A172 (cell line): ENCODE results near the gene ZFP42. TPM values are rescaled to one million over a fixed set of nuclear protein-coding genes. Genes with fewer than 3 reads are reported as not detected.
"Not testable (repeated sequence)": the region's sequence is repeated elsewhere in the genome, so short reads cannot be mapped to it uniquely, and the experiment has no call there.

ENCODE experiments used
- DNase-seq: peaks from one replicate; pipeline ENCODE4 v3.0.0-alpha.2; 2015; ENCODE audit warnings: low spot score
- total RNA-seq: library from RNA; depleted of rRNA; stranded (reverse); fragments of >200 nt; shearing (Covaris generic); gene quantifications from 2 replicates; pipeline ENCODE4 v1.2.3, GENCODE V29; 2014; rRNA removed

ZFP42 gene
- total RNA-seq, 1 experiment from 2014 or later: 0.03 TPM

DNA sequence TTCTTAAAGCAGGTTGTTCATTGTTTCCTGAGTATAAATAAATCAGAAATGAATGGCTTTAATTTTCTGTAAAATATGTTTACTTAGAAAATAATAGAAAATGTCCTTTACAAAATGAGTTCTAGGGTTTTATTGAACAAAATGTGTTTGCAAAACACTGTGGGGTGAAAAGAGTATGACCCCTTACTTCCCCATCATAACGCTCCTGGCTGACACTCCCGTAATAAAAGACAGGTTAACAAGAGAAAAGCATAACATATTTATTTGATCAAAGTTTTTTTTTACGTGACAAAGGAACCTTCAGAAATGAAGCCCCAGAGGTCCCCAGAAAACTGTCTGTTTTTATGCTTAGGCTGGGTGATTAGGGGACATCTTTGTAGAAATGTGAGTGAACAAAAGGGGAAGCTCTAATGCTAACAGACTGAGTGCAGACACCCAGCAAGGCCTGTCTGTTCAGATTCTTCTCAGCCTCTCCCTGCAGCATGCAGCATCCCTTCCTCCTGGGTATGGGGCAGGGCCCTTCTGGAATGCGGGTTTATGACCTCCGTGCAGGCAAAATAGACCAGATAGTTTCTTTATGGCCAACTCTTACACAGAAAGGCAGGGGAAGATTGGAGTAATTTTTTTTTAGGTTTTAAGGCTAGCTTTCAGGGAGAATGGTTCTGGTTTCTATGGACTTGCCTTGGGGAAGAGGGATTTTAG lies 26.1 kb downstream of the ZFP42 start:
- DNase-seq: no peak

DNA sequence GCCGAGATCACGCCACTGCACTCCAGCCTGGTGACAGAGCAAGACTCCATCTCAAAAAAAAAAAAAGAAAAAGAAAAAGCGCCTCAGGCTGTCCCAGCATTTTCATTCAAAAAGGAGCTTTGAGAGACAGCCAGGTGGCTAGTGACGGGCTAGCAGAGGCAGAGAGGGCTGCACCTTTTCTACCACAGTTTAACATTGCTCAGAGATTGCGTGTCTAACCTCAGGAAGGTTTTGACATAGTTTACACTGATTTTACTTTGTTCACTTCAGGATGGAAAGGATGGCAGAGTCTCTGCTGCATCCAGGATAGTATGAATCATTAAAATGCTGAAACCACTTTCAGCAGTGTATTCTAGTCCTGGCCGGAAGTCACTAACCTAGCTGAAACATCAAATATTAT lies 28.1 kb downstream of the ZFP42 start:
- peak; percentile 61 for DNase-seq

DNA sequence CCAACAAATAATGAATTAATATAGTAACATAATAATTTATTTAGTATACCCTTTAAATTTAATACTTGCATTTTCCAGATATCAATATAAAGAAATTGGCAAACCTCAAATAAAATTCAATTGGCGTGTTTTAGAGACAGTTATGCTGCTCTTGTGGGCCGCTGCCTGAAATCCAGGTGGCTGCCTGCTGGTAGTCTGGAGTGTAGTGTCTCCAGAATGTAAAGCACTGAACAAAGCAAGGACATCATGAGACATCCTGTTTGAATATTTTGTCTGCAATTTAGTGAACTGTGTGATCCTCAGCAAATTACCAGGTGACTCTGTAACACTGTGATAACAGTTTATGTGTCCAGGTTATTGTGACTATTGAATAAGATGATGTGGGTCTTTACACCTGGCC lies 29.9 kb downstream of the ZFP42 start:
- no peak for DNase-seq

DNA sequence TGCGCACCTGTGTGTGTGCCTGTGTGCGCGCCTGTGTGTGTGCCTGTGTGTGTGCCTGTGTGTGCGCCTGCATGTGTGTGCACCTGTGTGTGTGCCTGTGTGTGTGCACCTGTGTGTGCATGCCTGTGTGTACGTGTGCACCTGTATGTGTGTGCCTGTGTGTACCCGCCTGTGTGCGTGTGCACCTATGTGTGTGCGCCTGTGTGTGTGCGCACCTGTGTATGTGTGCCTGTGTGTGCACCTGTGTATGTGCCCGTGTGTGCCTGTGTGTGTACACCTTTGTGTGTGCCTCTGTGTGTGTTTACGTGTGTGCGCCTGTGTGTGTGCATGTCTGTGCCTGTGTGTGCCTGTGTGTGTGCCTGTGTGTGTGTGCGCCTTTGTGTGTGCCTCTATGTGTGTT lies 33.5 kb downstream of the ZFP42 start:
- DNase-seq: no peak

DNA sequence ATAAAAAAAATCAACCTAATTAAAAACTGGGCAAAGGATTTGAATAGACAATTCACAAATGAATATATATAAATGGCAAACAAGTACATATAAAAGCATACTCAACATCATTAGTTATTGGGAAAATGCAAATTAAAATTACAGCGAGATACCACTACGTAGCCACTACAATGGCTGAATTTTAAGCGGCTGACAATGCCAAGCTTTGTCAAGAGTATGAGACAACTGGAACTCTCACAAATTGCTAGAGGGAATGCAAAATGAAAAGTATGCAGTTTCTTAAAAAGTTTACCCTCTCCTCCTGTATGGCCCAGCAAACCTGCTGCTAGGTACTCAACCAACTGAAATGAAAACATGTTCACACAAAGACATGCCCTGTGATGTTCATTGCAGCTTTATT lies 34.8 kb downstream of the ZFP42 start:
- no peak for DNase-seq

DNA sequence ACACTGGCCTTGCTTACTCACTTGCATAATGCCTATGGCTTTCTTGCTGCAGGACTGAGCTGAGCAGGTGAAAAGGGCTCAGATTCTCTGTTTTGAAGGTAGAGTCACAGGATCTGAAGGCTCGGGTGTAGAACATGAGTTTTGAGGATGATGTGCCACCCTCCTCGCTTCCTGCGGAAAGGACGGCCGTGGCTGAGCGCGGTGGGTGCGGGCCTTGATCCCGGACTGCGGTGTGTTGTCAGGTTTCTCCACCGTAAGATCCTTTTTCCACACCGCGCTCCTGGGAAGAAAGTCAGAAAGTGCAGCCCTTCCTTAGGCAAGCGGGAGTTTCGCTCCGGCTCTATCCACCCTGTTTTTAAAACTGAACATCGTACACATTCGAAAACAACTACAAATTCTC lies 36.2 kb downstream of the ZFP42 start:
- no peak for DNase-seq

DNA sequence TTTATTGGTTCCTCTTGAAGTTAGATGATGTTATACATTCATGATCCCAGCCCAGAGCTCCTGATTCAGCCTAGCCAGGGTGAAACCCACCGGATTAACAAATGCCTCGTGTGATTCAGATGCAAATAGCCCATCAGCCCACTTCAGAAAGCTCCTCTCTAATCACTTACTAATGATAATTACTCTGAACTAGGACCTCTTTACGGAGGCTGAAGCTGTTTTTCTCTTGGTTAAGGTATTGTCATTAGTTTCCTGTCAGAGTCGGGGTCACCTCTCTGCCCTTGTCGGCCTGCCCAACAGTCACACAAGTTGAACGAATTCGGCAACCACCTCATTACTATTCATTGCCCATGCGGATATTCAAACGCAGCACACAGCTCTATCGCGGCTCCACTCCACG lies 36.6 kb downstream of the ZFP42 start:
- DNase-seq: no peak

DNA sequence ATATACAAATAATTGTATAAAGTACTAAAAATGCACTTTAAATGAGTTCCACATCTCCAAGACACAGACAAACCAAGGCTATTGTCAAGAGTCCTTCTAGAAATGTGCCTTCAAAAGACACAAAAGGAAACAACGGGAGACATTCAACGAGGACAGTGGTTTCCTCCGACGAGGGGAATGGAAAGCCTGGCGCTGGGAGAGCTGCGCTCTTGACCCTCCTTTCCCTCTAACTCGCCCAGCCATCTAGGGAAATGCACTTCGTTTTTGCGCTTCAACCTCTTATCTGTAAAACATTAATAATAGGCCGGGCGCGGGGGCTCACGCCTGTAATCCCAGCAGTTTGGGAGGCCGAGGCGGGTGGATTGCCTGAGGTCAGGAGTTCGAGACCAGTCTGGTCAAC lies 37.0 kb downstream of the ZFP42 start:
- DNase-seq: no peak

DNA sequence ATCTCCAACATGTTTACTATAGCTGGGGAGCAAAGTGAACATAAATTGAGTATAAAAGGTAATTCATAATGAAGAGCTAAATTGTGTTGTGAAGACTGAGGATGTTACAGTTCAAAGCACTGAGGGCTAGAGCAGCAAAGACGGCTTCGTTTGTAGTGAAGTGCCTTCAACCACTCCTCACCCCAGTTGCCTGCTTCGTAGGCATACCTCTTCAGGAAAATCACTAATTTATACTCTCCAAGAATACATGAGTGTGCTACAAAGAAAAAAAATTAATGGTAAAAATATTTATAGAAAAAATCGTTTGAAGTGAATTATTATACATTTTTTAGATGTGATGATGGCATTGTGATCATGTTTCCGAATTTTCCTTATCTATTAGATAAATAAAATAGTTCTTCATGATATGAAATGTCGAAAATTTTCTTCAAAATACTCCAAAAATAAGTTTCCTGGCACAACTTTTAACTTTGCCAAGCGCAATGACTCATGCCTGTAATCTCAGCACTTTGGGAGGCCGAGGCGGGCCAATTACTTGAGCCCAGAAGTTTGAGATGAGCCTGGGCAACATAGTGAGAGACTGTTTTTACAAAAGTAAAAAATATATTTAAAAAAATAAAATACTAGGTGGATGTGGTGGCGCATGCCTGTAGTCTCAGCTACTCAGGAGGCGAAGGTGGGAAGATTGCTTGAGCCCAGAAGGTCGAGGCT lies 41.6 kb downstream of the ZFP42 start:
- DNase-seq: peak; percentile 53

DNA sequence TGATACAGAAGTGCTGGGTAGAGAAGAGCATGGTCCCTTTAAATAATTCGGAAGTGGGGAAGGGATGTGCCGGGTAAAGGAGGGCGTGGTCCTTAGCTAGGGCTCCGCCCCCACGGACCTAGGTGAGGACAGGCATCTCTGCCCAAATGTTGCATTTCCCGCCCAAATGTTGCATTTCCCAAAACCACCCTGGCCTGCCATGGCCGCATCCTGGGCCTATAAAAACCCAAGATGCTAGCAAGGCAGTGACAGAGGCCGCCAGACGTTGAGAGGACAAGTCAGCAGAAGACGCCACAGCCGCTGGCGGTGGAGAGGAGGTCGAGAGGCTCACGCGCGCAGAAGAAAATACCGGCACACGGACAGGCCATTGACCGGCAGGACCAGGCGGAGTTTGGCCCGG lies 46.1 kb downstream of the ZFP42 start:
- DNase-seq: no peak

DNA sequence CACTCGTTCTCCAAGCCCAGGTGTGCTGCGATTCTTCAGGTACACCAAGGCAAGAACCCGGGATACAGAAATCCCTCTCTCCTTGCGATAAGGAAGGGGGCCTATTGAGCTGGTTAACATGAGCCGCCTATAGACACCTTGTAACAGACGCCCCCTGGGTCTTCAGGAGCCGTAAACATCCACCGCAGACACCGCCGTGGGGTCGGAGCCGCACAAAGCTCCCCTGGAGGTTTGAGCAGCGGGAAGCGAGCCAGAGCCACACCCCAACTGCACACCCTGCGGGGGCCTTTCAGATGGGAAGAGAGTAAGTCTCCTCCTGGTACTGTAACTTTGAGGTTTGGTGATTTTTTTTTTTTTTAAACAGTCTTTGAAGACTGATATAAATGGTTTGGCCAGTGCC lies 46.6 kb downstream of the ZFP42 start:
- no peak for DNase-seq

DNA sequence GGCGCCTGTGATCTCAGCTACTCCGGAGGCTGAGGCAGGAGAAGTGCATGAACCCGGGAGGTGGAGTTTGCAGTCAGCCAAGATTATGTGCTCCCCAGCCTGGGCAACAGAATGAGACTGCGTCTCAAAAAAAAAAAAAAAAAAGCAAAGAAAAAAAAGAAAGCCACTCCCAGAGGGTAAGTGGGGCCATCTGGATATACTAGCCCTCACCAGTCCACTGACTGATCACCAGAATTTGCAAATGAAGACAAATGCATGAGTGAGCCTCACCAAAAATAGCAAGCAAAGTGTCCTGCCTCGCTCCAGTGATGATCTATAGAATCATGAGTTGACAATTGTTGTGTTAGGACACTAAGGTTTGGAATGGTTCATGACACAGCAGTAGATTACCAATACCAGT lies 47.6 kb downstream of the ZFP42 start:
- DNase-seq: no peak

DNA sequence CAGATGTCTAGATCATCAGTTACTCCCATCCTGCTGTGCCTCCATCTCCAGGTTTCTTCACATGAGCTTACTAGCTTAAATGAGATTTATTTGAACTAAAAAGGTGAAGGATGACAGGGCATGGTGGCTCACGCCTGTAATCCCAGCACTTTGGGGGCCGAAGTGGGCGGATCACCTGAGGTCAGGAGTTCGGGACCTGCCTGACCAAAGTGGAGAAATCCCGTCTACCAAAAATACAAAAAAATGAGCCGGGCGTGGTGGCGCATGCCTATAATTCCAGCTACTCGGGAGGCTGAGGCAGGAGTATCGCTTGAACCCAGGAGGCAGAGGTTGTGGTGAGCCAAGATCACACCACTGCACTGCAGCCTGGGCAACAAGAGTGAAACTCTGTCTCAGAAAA lies 49.9 kb downstream of the ZFP42 start:
- DNase-seq: not testable (repeated sequence)

DNA sequence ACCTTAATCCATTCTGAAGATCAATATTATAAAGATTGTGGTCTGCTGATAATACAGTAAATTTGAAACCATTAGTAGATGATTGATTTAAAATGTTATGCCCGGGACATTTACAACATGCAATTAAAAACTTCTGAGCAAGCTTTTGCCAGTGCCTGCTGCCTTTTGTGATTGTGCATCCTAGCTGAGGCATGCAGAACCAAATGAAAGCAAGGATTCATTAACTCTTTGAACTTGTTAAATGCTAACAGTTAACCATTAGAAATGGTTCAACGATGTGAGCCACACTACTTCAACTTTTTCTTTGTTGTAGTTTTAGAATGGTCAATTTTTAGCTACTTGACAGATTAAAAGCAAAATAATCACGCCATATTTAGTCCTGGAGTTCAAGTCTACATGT lies 51.1 kb downstream of the ZFP42 start:
- no peak for DNase-seq

DNA sequence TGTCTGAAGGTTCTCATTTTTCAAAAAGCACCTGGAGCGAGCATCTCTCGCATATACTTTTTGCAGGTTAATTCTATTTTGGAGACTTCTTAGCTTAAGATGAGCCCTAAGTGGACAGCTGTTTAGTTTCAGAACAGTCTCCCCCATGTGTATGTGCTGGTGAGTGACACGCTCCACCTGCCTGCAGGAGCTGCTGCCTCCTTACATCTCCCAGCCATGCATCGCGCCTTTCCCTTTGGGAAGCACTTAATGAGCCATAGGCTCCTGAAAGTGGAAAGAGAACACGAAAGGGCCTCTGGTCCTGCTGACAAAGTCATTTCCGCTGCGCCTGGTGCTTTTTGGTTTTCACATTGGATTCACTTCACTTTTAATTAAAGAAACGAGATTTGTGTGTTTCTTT lies 57.7 kb downstream of the ZFP42 start:
- no peak for DNase-seq

Other genes starting within 250 kb of the ZFP42 start
- 1.0 and 1.9 TPM in 2 replicates for gene TRIML2, start 113.8 kb downstream of the ZFP42 start, total RNA-seq
- gene TRIML1, start 143.7 kb downstream of the ZFP42 start, total RNA-seq: 0.31 TPM in 1 of 2 replicates, not detected in the other